ENCODE data around the gene DEPDC1B. TPM values are rescaled to one million over a fixed set of nuclear protein-coding genes. Genes with fewer than 3 reads are reported as not detected.
"Not testable (repeated sequence)": the region's sequence is repeated elsewhere in the genome, so short reads cannot be mapped to it uniquely, and the experiment has no call there.

The DEPDC1B gene
- total and polyA plus RNA-seq, 3 experiments from 2014 or later: 0.85 to 14.7 (median 11.3) TPM

DNA sequence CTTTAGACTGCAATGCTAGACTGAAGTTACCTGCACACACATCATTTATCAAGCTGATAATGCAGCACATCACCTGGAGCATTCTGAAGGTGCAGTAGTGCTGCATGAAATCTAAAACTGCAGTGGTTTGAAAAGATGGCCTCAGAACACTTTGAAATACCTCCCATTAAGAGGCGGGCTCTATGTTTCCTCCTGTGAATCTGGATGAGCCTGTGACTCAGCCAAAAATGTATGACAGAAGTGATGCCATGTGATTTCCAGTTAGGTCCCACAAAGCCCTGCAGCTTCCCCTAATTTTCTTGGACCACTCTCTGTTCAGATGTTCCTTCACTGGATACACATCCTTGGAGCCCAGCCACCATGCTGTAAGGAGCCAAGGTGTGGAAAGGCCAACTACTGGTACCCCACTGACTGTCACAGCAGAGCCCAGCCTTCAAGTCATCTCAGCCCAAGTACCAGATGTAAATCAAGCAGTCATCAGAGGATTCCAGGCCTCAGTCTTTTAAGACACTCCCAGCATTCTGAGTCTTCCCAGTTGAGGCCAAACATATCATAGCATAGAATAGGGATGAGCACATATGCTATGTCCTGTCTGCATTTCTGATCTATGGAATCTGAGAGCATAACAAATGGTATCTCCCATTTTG lies 27.2 kb upstream of the DEPDC1B start:
- POLR2A ChIA-PET: no interaction called here
- CTCF ChIA-PET: no interaction called here
- H3K36me3 ChIP-seq (ENCODE audit: insufficient read depth, low read length): no peaks in the 10 kb centered on the region
- Mint-ChIP-seq H3K4me3 (no peak overlapping the region), H3K36me3 (no peaks in the 10 kb centered on the region), H3K27me3 (peaks cover 0 to 39% of the 10 kb centered on the region in 2 donors), H3K4me1 (no peaks in the 10 kb centered on the region), H3K9me3 (peaks cover 0 to 2% (median 0%) of the 10 kb centered on the region in 5 donors), H3K27ac (no peak overlapping the region)
- H3K4me1 ChIP-seq (ENCODE audit: insufficient read depth, low read length): no peaks in the 10 kb centered on the region
- no peak overlapping the region for H3K27ac ChIP-seq (ENCODE audit: low read depth, low read length)
- H3K9me3 ChIP-seq (ENCODE audit: low read length): no peaks in the 10 kb centered on the region
- H3K4me3 ChIP-seq (ENCODE audit: low read length): no peak overlapping the region
- no peak for DNase-seq
- no peaks in the 10 kb centered on the region for H3K27me3 ChIP-seq (ENCODE audit: insufficient read depth, low read length, poor library complexity, severe bottlenecking)

DNA sequence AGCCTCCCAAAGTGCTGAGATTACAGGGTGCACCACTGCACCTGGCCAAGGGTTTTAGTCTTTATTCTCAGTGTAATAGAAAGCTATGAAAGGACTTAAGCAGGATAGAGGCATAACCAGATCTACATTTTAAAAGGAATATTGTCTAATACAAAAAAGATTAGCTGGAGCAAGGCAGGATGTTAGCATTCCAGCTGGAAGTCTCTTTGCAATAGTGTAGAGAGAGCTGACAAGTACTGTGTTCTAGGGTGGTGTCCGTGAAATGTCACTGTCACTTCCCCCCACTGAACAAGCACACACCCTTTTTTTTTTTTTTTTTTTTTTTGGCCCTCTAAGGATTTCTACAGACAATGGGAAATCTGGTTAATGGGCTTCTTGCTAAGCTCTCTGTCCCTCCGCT lies 24.2 kb upstream of the DEPDC1B start:
- Mint-ChIP-seq H3K36me3 (no peaks in the 10 kb centered on the region), H3K9me3 (no peaks in the 10 kb centered on the region), H3K27ac (no peak overlapping the region), H3K4me1 (no peaks in the 10 kb centered on the region), H3K4me3 (no peak overlapping the region), H3K27me3 (peaks cover 13 to 27% of the 10 kb centered on the region in 2 donors)
- H3K27me3 ChIP-seq (ENCODE audit: insufficient read depth, low read length, poor library complexity, severe bottlenecking): no peaks in the 10 kb centered on the region
- no peaks in the 10 kb centered on the region for H3K36me3 ChIP-seq (ENCODE audit: insufficient read depth, low read length)
- POLR2A ChIA-PET: no interaction called here
- no peak for DNase-seq
- H3K9me3 ChIP-seq (ENCODE audit: low read length): no peaks in the 10 kb centered on the region
- no peaks in the 10 kb centered on the region for H3K4me1 ChIP-seq (ENCODE audit: insufficient read depth, low read length)
- no peak overlapping the region for H3K27ac ChIP-seq (ENCODE audit: low read depth, low read length)
- H3K4me3 ChIP-seq (ENCODE audit: low read length): no peak overlapping the region
- CTCF ChIA-PET: interaction anchor here (1.3 kb wide), 1 partner anchor 11 kb away, joined by 5 read pairs; no protein-coding TSS in a partner anchor

- peaks cover 14 to 35% of the 10 kb centered on the region in 2 donors for H3K27me3 Mint-ChIP-seq
- Histone ChIP-seq H3K4me3 (ENCODE audit: low read length) (no peak overlapping the region), H3K4me1 (ENCODE audit: insufficient read depth, low read length) (no peaks in the 10 kb centered on the region), H3K36me3 (ENCODE audit: insufficient read depth, low read length) (no peaks in the 10 kb centered on the region), H3K9me3 (ENCODE audit: low read length) (no peaks in the 10 kb centered on the region), H3K27ac (ENCODE audit: low read depth, low read length) (no peak overlapping the region), H3K27me3 (ENCODE audit: insufficient read depth, low read length, poor library complexity, severe bottlenecking) (no peaks in the 10 kb centered on the region)
- H3K4me1 Mint-ChIP-seq: peaks cover 0 to 2% (median 0%) of the 10 kb centered on the region in 3 donors
- peaks cover 0 to 2% (median 0%) of the 10 kb centered on the region in 5 donors for H3K9me3 Mint-ChIP-seq
- H3K4me3 Mint-ChIP-seq: no peak overlapping the region
- no peak overlapping the region for H3K27ac Mint-ChIP-seq
- POLR2A ChIA-PET: no interaction called here
- DNase-seq: no peak
- no peaks in the 10 kb centered on the region for H3K36me3 Mint-ChIP-seq
- CTCF ChIA-PET: no interaction called here
Measured at GRCh38 chr5:60722416-60722815, 22.4 kb upstream of the DEPDC1B start.

DNA sequence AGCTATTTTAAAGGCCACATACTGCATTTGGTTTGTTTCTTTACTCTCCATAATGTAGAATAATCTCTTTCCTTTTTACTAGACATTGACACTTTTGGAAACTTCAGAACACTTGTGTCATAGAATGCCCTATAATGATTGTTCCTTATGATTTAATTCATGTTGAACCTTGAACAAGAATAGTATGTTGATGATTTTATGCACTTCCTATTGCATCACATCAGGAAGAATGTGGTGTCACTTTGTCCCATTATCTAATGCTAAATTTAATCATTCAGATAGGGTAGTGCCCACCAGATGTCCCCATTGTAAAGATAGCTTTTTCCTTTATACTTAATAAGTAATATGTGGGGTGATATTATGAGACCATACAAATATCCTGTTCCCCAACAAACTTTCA lies 19.4 kb upstream of the DEPDC1B start:
- ChIA-PET CTCF (interaction anchor here (1.5 kb wide), 1 partner anchor 19 kb away, joined by 3 read pairs; no protein-coding TSS in a partner anchor), POLR2A (no interaction called here)
- no peak overlapping the region for H3K4me3 ChIP-seq (ENCODE audit: low read length)

DNA sequence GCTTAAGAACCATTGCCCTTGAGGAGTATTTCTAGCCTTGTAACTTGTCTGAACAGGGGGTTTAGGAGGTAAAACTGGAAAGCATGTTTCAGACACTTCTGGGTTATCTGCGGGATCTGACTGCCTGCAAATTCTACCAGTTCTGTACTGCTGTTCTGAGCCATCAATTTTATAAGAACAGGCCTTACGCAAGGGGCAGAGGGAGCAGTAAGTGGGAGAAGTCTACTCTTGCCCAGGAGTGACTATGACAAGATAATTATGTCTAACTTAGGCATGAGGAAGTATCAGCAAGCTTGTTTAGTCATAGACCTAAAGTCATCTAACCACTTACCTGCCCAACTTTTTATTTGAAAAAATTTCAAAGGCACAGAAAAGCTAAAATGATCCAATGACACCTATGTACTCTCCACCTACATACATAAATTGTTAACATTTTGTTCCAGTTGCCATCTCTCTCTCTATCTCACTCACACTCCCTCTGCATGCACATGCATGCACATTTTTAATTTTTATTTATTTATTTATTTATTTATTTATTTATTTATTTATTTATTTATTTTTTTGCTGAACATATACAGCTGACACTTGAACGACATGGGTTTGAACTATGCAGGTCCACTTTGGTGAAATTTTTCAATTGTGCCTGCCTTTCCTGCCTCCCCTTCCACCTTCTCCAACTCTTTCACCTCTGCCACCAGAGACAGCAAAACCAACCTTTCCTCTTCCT lies 18.4 kb upstream of the DEPDC1B start:
- Mint-ChIP-seq H3K36me3 (peaks cover 0 to 6% (median 0%) of the 10 kb centered on the region in 3 donors), H3K4me3 (no peak overlapping the region), H3K9me3 (peaks cover 0 to 11% (median 7%) of the 10 kb centered on the region in 5 donors), H3K4me1 (peaks cover 0 to 2% (median 0%) of the 10 kb centered on the region in 3 donors), H3K27me3 (peaks cover 21 to 44% of the 10 kb centered on the region in 2 donors), H3K27ac (no peak overlapping the region)
- Histone ChIP-seq H3K27me3 (ENCODE audit: insufficient read depth, low read length, poor library complexity, severe bottlenecking) (no peaks in the 10 kb centered on the region), H3K4me3 (ENCODE audit: low read length) (no peak overlapping the region), H3K9me3 (ENCODE audit: low read length) (no peaks in the 10 kb centered on the region), H3K4me1 (ENCODE audit: insufficient read depth, low read length) (no peaks in the 10 kb centered on the region), H3K36me3 (ENCODE audit: insufficient read depth, low read length) (no peaks in the 10 kb centered on the region), H3K27ac (ENCODE audit: low read depth, low read length) (no peak overlapping the region)
- POLR2A ChIA-PET: no interaction called here
- no peak for DNase-seq
- CTCF ChIA-PET: interaction anchor here (0.8 to 1.5 kb wide), 2 partner anchors 18 to 20 kb away, joined by 3 read pairs; partner anchors contain the start of gene DEPDC1B

More for the DNA sequence above, 19.4 kb upstream of the DEPDC1B start:
- no peak overlapping the region for H3K4me3 Mint-ChIP-seq
- no peak for DNase-seq
- Histone ChIP-seq H3K9me3 (ENCODE audit: low read length) (no peaks in the 10 kb centered on the region), H3K27ac (ENCODE audit: low read depth, low read length) (no peak overlapping the region), H3K4me1 (ENCODE audit: insufficient read depth, low read length) (no peaks in the 10 kb centered on the region), H3K27me3 (ENCODE audit: insufficient read depth, low read length, poor library complexity, severe bottlenecking) (no peaks in the 10 kb centered on the region), H3K36me3 (ENCODE audit: insufficient read depth, low read length) (no peaks in the 10 kb centered on the region)
- H3K27ac Mint-ChIP-seq: no peak overlapping the region
- peaks cover 19 to 45% of the 10 kb centered on the region in 2 donors for H3K27me3 Mint-ChIP-seq
- peaks cover 0 to 3% (median 0%) of the 10 kb centered on the region in 3 donors for H3K36me3 Mint-ChIP-seq
- H3K4me1 Mint-ChIP-seq: peaks cover 0 to 2% (median 0%) of the 10 kb centered on the region in 3 donors
- peaks cover 0 to 9% (median 7%) of the 10 kb centered on the region in 5 donors for H3K9me3 Mint-ChIP-seq

DNA sequence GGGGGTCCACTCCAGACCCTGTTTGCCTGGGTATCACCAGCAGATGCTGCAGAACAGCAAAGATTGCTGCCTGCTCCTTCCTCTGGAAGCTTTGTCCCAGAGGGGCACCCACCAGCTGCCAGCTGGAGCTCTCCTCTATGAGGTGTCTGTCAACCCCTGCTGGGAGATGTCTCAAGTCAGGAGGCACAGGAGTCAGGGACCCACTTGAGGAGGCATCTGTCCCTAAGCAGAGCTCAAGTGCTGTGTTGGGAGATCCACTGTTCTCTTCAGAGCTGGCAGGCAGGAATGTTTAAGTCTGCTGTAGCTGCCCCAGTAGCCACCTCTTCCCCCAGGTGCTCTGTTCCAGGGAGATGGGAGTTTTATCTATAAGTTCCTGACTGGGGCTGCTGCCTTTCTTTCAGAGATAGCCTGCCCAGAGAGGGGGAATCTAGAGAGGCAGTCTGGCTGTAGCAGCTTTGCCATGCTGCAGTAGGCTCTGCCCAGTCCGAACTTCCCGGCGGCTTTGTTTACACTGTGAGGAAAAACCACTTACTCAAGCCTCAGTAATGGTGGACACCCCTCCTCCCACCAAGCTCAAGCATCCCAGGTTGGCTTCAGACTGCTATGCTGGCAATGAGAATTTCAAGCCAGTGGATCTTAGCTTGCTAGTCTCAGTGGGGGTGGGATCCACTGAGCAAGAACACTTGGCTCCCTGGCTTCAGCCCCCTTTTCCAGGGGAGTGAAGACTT lies 15.4 kb upstream of the DEPDC1B start:
- DNase-seq; H3K4me3 Mint-ChIP-seq; H3K27me3 ChIP-seq (ENCODE audit: insufficient read depth, low read length, poor library complexity, severe bottlenecking); POLR2A ChIA-PET; H3K4me1 ChIP-seq (ENCODE audit: insufficient read depth, low read length); H3K27ac Mint-ChIP-seq; H3K9me3 ChIP-seq (ENCODE audit: low read length); H3K4me1 Mint-ChIP-seq; H3K36me3 ChIP-seq (ENCODE audit: insufficient read depth, low read length); H3K27ac ChIP-seq (ENCODE audit: low read depth, low read length); H3K36me3 Mint-ChIP-seq; H3K4me3 ChIP-seq (ENCODE audit: low read length): not testable (repeated sequence)
- peaks cover 23 to 53% of the 10 kb centered on the region in 2 donors for H3K27me3 Mint-ChIP-seq
- peaks cover 0 to 14% (median 10%) of the 10 kb centered on the region in 5 donors for H3K9me3 Mint-ChIP-seq
- CTCF ChIA-PET: interaction anchor here (0.8 kb wide), 1 partner anchor 11 kb away, joined by 3 read pairs; no protein-coding TSS in a partner anchor

DNA sequence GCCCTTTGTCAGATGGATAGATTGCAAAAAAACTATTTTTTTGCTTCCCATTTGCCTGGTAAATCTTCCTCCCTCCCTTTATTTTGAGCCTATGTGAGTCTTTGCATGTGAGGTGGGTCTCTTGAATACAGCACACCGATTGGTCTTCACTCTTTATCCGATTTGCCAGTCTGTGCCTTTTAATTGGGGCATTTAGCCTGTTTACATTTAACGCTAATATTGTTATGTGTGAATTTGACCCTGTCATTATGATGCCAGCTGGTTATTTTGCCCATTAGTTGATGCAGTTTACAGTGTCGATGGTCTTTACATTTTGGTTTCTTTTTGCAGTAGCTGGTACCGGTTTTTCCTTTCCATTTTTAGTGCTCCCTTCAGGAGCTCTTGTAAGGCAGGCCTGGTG lies 13.0 kb upstream of the DEPDC1B start:
- no peaks in the 10 kb centered on the region for H3K36me3 ChIP-seq (ENCODE audit: insufficient read depth, low read length)
- ChIA-PET POLR2A (no interaction called here), CTCF (no interaction called here)
- Mint-ChIP-seq H3K36me3 (peaks cover 0 to 6% (median 0%) of the 10 kb centered on the region in 3 donors), H3K9me3 (peaks cover 0 to 14% (median 10%) of the 10 kb centered on the region in 5 donors), H3K4me3 (no peak overlapping the region), H3K4me1 (peaks cover 0 to 2% (median 0%) of the 10 kb centered on the region in 3 donors), H3K27ac (no peak overlapping the region), H3K27me3 (peaks cover 15 to 42% of the 10 kb centered on the region in 2 donors)
- DNase-seq: no peak
- no peaks in the 10 kb centered on the region for H3K9me3 ChIP-seq (ENCODE audit: low read length)
- H3K4me3 ChIP-seq (ENCODE audit: low read length): no peak overlapping the region
- H3K4me1 ChIP-seq (ENCODE audit: insufficient read depth, low read length): no peaks in the 10 kb centered on the region
- H3K27ac ChIP-seq (ENCODE audit: low read depth, low read length): no peak overlapping the region
- H3K27me3 ChIP-seq (ENCODE audit: insufficient read depth, low read length, poor library complexity, severe bottlenecking): no peaks in the 10 kb centered on the region

- H3K27ac ChIP-seq (ENCODE audit: low read depth, low read length); H3K4me3 ChIP-seq (ENCODE audit: low read length); H3K4me1 Mint-ChIP-seq; POLR2A ChIA-PET; H3K27me3 ChIP-seq (ENCODE audit: insufficient read depth, low read length, poor library complexity, severe bottlenecking); H3K9me3 ChIP-seq (ENCODE audit: low read length); H3K36me3 Mint-ChIP-seq; H3K4me1 ChIP-seq (ENCODE audit: insufficient read depth, low read length); DNase-seq; CTCF ChIA-PET; H3K27ac Mint-ChIP-seq; H3K36me3 ChIP-seq (ENCODE audit: insufficient read depth, low read length); H3K4me3 Mint-ChIP-seq: not testable (repeated sequence)
- H3K27me3 Mint-ChIP-seq: peaks cover 14 to 36% of the 10 kb centered on the region in 2 donors
- H3K9me3 Mint-ChIP-seq: peaks cover 0 to 11% (median 10%) of the 10 kb centered on the region in 5 donors
Measured at GRCh38 chr5:60711892-60712291, 11.9 kb upstream of the DEPDC1B start.
